Measurements from ENCODE around the gene KRTAP2-1.

GRCh38 chr17:41042953-41043352 lies 4.2 kb downstream of the KRTAP2-1 start:
- TF ChIP-seq EZH2phosphoT487 (IDR thresholded peaks at IDR 0.05; ENCODE audit: borderline replicate concordance) (no peak), SIN3A (IDR thresholded peaks at IDR 0.05; ENCODE audit: low read depth) (no peak), SRF (IDR thresholded peaks at IDR 0.05; ENCODE audit: low read depth) (no peak), EZH2 (IDR thresholded peaks at IDR 0.05) (no peak), POLR2AphosphoS5 (IDR thresholded peaks at IDR 0.05; ENCODE audit: low read depth, low read length) (no peak), POLR2A (IDR thresholded peaks at IDR 0.05; ENCODE audit: borderline replicate concordance, extremely low read depth, insufficient read depth, insufficient read length) (no peak), MAX (IDR thresholded peaks at IDR 0.05) (no peak)
- TF ChIP-seq, protein P1, sequence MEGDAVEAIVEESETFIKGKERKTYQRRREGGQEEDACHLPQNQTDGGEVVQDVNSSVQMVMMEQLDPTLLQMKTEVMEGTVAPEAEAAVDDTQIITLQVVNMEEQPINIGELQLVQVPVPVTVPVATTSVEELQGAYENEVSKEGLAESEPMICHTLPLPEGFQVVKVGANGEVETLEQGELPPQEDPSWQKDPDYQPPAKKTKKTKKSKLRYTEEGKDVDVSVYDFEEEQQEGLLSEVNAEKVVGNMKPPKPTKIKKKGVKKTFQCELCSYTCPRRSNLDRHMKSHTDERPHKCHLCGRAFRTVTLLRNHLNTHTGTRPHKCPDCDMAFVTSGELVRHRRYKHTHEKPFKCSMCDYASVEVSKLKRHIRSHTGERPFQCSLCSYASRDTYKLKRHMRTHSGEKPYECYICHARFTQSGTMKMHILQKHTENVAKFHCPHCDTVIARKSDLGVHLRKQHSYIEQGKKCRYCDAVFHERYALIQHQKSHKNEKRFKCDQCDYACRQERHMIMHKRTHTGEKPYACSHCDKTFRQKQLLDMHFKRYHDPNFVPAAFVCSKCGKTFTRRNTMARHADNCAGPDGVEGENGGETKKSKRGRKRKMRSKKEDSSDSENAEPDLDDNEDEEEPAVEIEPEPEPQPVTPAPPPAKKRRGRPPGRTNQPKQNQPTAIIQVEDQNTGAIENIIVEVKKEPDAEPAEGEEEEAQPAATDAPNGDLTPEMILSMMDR (IDR thresholded peaks at IDR 0.05 in 2 of 3, conservative IDR thresholded peaks at IDR 0.05 in 1 of 3; ENCODE audit: borderline replicate concordance in 1 of 3, insufficient read depth in 1 of 3, low read depth in 2 of 3, low read length in 2 of 3) = no peak

Measured in HCT116 (cell line).